Fibroblast of skin of abdomen (primary cell): Measurements from ENCODE around the gene CEP63.
"Not testable (repeated sequence)": the region's sequence is repeated elsewhere in the genome, so short reads cannot be mapped to it uniquely, and the experiment has no call there.

ENCODE experiments used
- DNase-seq: peaks from one replicate; pipeline ENCODE4 v3.0.0-alpha.2; 2013

The CEP63 gene

GRCh38 chr3:134522541-134522940 is 36.7 kb downstream of the CEP63 start:
- no peak for DNase-seq

- no peak for DNase-seq
Observed at GRCh38 chr3:134525293-134525692, 39.4 kb downstream of the CEP63 start.

- DNase-seq = no peak
Observed at GRCh38 chr3:134526319-134526718, 40.5 kb downstream of the CEP63 start.

GRCh38 chr3:134527037-134527436 is 41.2 kb downstream of the CEP63 start:
- no peak for DNase-seq

GRCh38 chr3:134527538-134528186 is 41.8 kb downstream of the CEP63 start:
- DNase-seq = no peak

GRCh38 chr3:134533493-134533892 is 47.6 kb downstream of the CEP63 start:
- DNase-seq = no peak

- no peak for DNase-seq
Observed at GRCh38 chr3:134535186-134535970, 49.5 kb downstream of the CEP63 start.

GRCh38 chr3:134536781-134537180 is 50.9 kb downstream of the CEP63 start:
- peak; percentile 3 for DNase-seq

- DNase-seq = no peak
Observed at GRCh38 chr3:134542287-134542958, 56.6 kb downstream of the CEP63 start.

GRCh38 chr3:134543113-134543512 is 57.3 kb downstream of the CEP63 start:
- no peak for DNase-seq

- DNase-seq = no peak
Observed at GRCh38 chr3:134544316-134544715, 58.5 kb downstream of the CEP63 start.

GRCh38 chr3:134544783-134545182 is 58.9 kb downstream of the CEP63 start:
- not testable (repeated sequence) for DNase-seq

- no peak for DNase-seq
Observed at GRCh38 chr3:134545818-134546217, 60.0 kb downstream of the CEP63 start.

- DNase-seq = peak; percentile 3
Observed at GRCh38 chr3:134552784-134553183, 66.9 kb downstream of the CEP63 start.

GRCh38 chr3:134559591-134559990 is 73.7 kb downstream of the CEP63 start:
- no peak for DNase-seq

- DNase-seq = no peak
Observed at GRCh38 chr3:134562055-134562454, 76.2 kb downstream of the CEP63 start.

GRCh38 chr3:134563601-134564000 is 77.7 kb downstream of the CEP63 start:
- no peak for DNase-seq

GRCh38 chr3:134564991-134565390 is 79.1 kb downstream of the CEP63 start:
- no peak for DNase-seq

- no peak for DNase-seq
Observed at GRCh38 chr3:134567605-134568004, 81.7 kb downstream of the CEP63 start.

GRCh38 chr3:134568790-134569189 is 82.9 kb downstream of the CEP63 start:
- no peak for DNase-seq

- DNase-seq = not testable (repeated sequence)
Observed at GRCh38 chr3:134569899-134570298, 84.0 kb downstream of the CEP63 start.

GRCh38 chr3:134576426-134576825 is 90.6 kb downstream of the CEP63 start:
- no peak for DNase-seq

GRCh38 chr3:134576831-134577230 is 91.0 kb downstream of the CEP63 start:
- DNase-seq = no peak
